ENCODE results near the gene VIPAS39.
A peak's percentile ranks its signal among the peaks of the same experiment; 100 is the strongest.

VIPAS39 gene

GRCh38 chr14:77457522-77458248, at the start of gene VIPAS39, which contains the start of gene AHSA1:
TSS of gene VIPAS39 (minus strand) at chr14:77457601. CDS start at chr14:77454102, 3,499 bp downstream.
TSS of gene AHSA1 (plus strand) at chr14:77458093. CDS start at chr14:77458190, 97 bp downstream.
- DNase-seq = peak; percentile 97

GRCh38 chr14:77505031-77505430, 47.6 kb upstream of the VIPAS39 start:
- no peak for DNase-seq

- no peak for DNase-seq
Measured at GRCh38 chr14:77503138-77503537, 45.7 kb upstream of the VIPAS39 start.

GRCh38 chr14:77502109-77502782, 44.8 kb upstream of the VIPAS39 start:
- no peak for DNase-seq

GRCh38 chr14:77498984-77499527, 41.7 kb upstream of the VIPAS39 start:
- DNase-seq = no peak

GRCh38 chr14:77498120-77498979, 40.9 kb upstream of the VIPAS39 start, which contains the start of gene ISM2:
TSS of gene ISM2 (minus strand) at chr14:77498816. CDS start at chr14:77498793, 23 bp downstream.
- DNase-seq = peak; percentile 48

- no peak for DNase-seq
Measured at GRCh38 chr14:77495334-77495733, 37.9 kb upstream of the VIPAS39 start.

- DNase-seq = no peak
Measured at GRCh38 chr14:77491056-77491455, 33.7 kb upstream of the VIPAS39 start.

- no peak for DNase-seq
Measured at GRCh38 chr14:77490347-77490986, 33.1 kb upstream of the VIPAS39 start.

- no peak for DNase-seq
Measured at GRCh38 chr14:77489041-77489440, 31.6 kb upstream of the VIPAS39 start.

- no peak for DNase-seq
Measured at GRCh38 chr14:77488558-77488957, 31.2 kb upstream of the VIPAS39 start.

GRCh38 chr14:77485901-77486678, 28.7 kb upstream of the VIPAS39 start:
- DNase-seq = no peak

GRCh38 chr14:77485256-77485655, 27.9 kb upstream of the VIPAS39 start:
- DNase-seq = no peak

GRCh38 chr14:77482422-77482821, 25.0 kb upstream of the VIPAS39 start:
- DNase-seq = no peak

GRCh38 chr14:77478796-77479195, 21.4 kb upstream of the VIPAS39 start:
- DNase-seq = no peak

- no peak for DNase-seq
Measured at GRCh38 chr14:77478029-77478428, 20.6 kb upstream of the VIPAS39 start.

GRCh38 chr14:77475432-77476115, 18.2 kb upstream of the VIPAS39 start:
- DNase-seq = no peak

GRCh38 chr14:77474479-77475177, 17.2 kb upstream of the VIPAS39 start:
- no peak for DNase-seq

- DNase-seq = no peak
Measured at GRCh38 chr14:77473921-77474320, 16.5 kb upstream of the VIPAS39 start.

GRCh38 chr14:77470224-77470870, 12.9 kb upstream of the VIPAS39 start:
- no peak for DNase-seq
